Endothelial cell of umbilical vein (primary cell): Measurements from ENCODE around the gene DNAJC25. TPM values are rescaled to one million over a fixed set of nuclear protein-coding genes. Genes with fewer than 3 reads are reported as not detected.
A peak's percentile ranks its signal among the peaks of the same experiment; 100 is the strongest.

Source experiments
- BruUV-seq: library from RNA; stranded (reverse); fragments of 400-500 nt; replicated peaks from 2 replicates; lab custom pipeline; 2021; lab: Mats Ljungman, UMichigan
- CTCF ChIA-PET: fragments of 300-600, 350-600 bp; sonication (Branson Sonifier 250); formaldehyde crosslinking; loops from one replicate; lab custom pipeline; 2021; ENCODE audit warnings: antibody characterized with exemption, inconsistent platforms; lab: Charles Lee
- POLR2A ChIA-PET: fragments of 300-600, 350-600 bp; sonication (Branson Sonifier 250); formaldehyde crosslinking; loops from one replicate; lab custom pipeline; 2021; ENCODE audit warnings: antibody characterized with exemption, inconsistent platforms; lab: Charles Lee
- DNase-seq: peaks from one replicate; pipeline ENCODE4 v3.0.0-alpha.2; 2011; ENCODE audit warnings: low read depth, low spot score
- FAIRE-seq: peaks from 2 replicates; lab custom pipeline; 2011; peaks lifted over from hg19 to GRCh38; lab: Jason Lieb, UNC
- H2AFZ ChIP-seq: 2 replicates; pipeline ENCODE4 v1.6.0; 2012; ENCODE audit warnings: low read depth, low read length, control low read depth, inconsistent platforms
- H3K27ac ChIP-seq: 2 replicates; pipeline ENCODE4 v1.5.1; 2011; ENCODE audit warnings: low read depth, mild to moderate bottlenecking, control low read depth, low read length, moderate library complexity; ENCODE audit not compliant: insufficient read depth
- H3K27me3 ChIP-seq, 2 experiments: 2 replicates each; pipeline versions ENCODE4 v1.6.0 to v1.6.1; 2011; ENCODE audit warnings: low read length in 2 of 2, mixed read lengths in 1 of 2; ENCODE audit not compliant: control insufficient read depth in 2 of 2, insufficient read depth in 2 of 2
- H3K36me3 ChIP-seq, 2 experiments: 2 replicates in 1 of 2; 3 replicates in 1 of 2; pipeline ENCODE4 v1.5.1; 2011; ENCODE audit warnings: low read length in 2 of 2, mild to moderate bottlenecking in 1 of 2, moderate library complexity in 1 of 2; ENCODE audit not compliant: control insufficient read depth in 2 of 2, insufficient read depth in 2 of 2; ENCODE audit errors: extremely low read depth in 1 of 2
- H3K4me1 ChIP-seq: 3 replicates; pipeline ENCODE4 v1.5.1; 2011; ENCODE audit warnings: mild to moderate bottlenecking, low read length; ENCODE audit not compliant: control insufficient read depth, insufficient read depth; ENCODE audit errors: extremely low read depth
- H3K4me2 ChIP-seq: 2 replicates; pipeline ENCODE4 v1.6.1; 2011; ENCODE audit warnings: low read length, control low read depth, mixed read lengths; ENCODE audit not compliant: insufficient read depth
- H3K4me3 ChIP-seq, 3 experiments: fragments of 200-600 bp in 1 of 3; sonication (generic), shearing (Covaris generic) in 1 of 3; replicated peaks in 1 of 3; 2 replicates each; pipeline ENCODE4 v1.5.1; 2011 to 2016; ENCODE audit warnings: control low read depth in 3 of 3, low read length in 3 of 3, mild to moderate bottlenecking in 2 of 3, inconsistent platforms in 1 of 3, low read depth in 1 of 3, moderate library complexity in 1 of 3; ENCODE audit not compliant: insufficient read depth in 1 of 3
- H3K79me2 ChIP-seq: 2 replicates; pipeline ENCODE4 v1.6.0; 2012; ENCODE audit warnings: low read length, inconsistent platforms; ENCODE audit not compliant: control insufficient read depth, insufficient read depth
- H3K9ac ChIP-seq: replicated peaks from 2 replicates; pipeline ENCODE3; 2011; ENCODE audit warnings: low read length, control low read depth; ENCODE audit not compliant: insufficient read depth; ENCODE audit errors: extremely low read depth
- H3K9me1 ChIP-seq: replicated peaks from 3 replicates; pipeline ENCODE4 v1.6.0; 2011; ENCODE audit warnings: mild to moderate bottlenecking, low read length; ENCODE audit not compliant: control insufficient read depth, insufficient read depth; ENCODE audit errors: extremely low read depth
- H3K9me3 ChIP-seq: replicated peaks from 2 replicates; pipeline ENCODE4 v1.5.1; 2012; ENCODE audit warnings: low read length, inconsistent platforms; ENCODE audit not compliant: control insufficient read depth, insufficient read depth
- H4K20me1 ChIP-seq: replicated peaks from 2 replicates; pipeline ENCODE3; 2011; ENCODE audit warnings: mild to moderate bottlenecking, low read length; ENCODE audit not compliant: control insufficient read depth, insufficient read depth; ENCODE audit errors: extremely low read depth
- CTCF ChIP-seq, 2 donors: IDR thresholded peaks; 1 replicate in 1 of 2; 2 replicates in 1 of 2; pipeline ENCODE4 v1.5.1; 2011; ENCODE audit warnings: low read length in 2 of 2, mild to moderate bottlenecking in 2 of 2, moderate library complexity in 2 of 2, control low read depth in 1 of 2, inconsistent platforms in 1 of 2, low read depth in 1 of 2; ENCODE audit not compliant: insufficient read depth in 1 of 2; ENCODE audit errors: extremely low read depth in 1 of 2
- MAX ChIP-seq: IDR thresholded peaks from 2 replicates; pipeline ENCODE4 v1.6.1; 2011; ENCODE audit not compliant: insufficient read depth, insufficient read length
- dilution Hi-C: fragments of 300-500 bp; cut with MboI; formaldehyde crosslinking; loops from one replicate; pipeline ENCODE4 v1.15.0; 2019; ENCODE audit warnings: low sequenced_read_pairs; ENCODE audit not compliant: extremely low pct_ligation_motif_present
- intact Hi-C: fragments of 100-400 bp; cut with micrococcal nuclease; formaldehyde crosslinking; loops from one replicate; pipeline ENCODE4 v1.10.0; 2022
- polyA plus RNA-seq, 4 experiments: library from polyadenylated mRNA; depleted of rRNA in 3 of 4; stranded (reverse) in 3 of 4; unstranded in 1 of 4; fragments of >200 nt; gene quantifications; 2 replicates each; pipeline versions ENCODE4 v1.2.1 to v1.2.3, GENCODE V29; 2011 to 2012; ENCODE audit warnings: missing spikeins in 1 of 4
- total RNA-seq: library from RNA; stranded (reverse); gene quantifications from 2 replicates; pipeline ENCODE4 v1.2.3, GENCODE V29; 2021

The DNAJC25 gene
- total and polyA plus RNA-seq, 2 donors (not counting 3 experiments of a cell fraction or from before 2014, with no cell fraction given): 1.7 to 5.5 TPM

- peak; percentile 42 for FAIRE-seq
- peak; percentile 81 for DNase-seq
- Histone ChIP-seq H3K9ac (peak overlapping the region; percentile 91), H3K9me1 (no peaks in the 10 kb centered on the region), H3K36me3 (peaks cover 6 to 9% of the 10 kb centered on the region in 2 experiments), H3K4me2 (peak overlapping the region; percentile 65), H3K4me3 (peak overlapping the region; percentile 72 to 91 (median 90)), H2AFZ (peak overlapping the region; percentile 78), H4K20me1 (no peaks in the 10 kb centered on the region), H3K4me1 (peaks cover 36% of the 10 kb centered on the region), H3K27ac (peak overlapping the region; percentile 87), H3K27me3 (no peaks in the 10 kb centered on the region), H3K9me3 (no peaks in the 10 kb centered on the region), H3K79me2 (peaks cover 17% of the 10 kb centered on the region)
- ChIA-PET POLR2A (interaction anchor here (2.0 kb wide), 1 partner anchor 33 kb away, joined by 18 read pairs; the partner anchor contains the start of gene DNAJC25), CTCF (interaction anchor here (0.7 to 9.0 kb wide), 26 partner anchors 8 to 487 kb away, joined by 3 to 221 read pairs (median 4); partner anchors contain the start of genes DNAJC25 and GNG10)
- dilution Hi-C loops: no loop called here
- peak; percentile 68 to 72 for TF ChIP-seq CTCF (IDR thresholded peaks at IDR 0.05; ENCODE audit: extremely low read depth in 1 of 2, insufficient read depth in 1 of 2, low read depth in 1 of 2, low read length in 2 of 2)
- TF ChIP-seq MAX: no peak
- intact Hi-C loops: loop anchor here (1.0 to 10.0 kb wide), 7 partner anchors 24 to 767 kb away; partner anchors contain the start of genes ECPAS and GNG10
- no TSS peak for BruUV-seq
Measured at GRCh38 chr9:111597852-111598732, 33.0 kb upstream of the DNAJC25 start.
